GM18951 (cell line): ENCODE measurements around the gene THSD4.

Experiments used
- POLR2A ChIP-seq: IDR thresholded peaks from 4 replicates; pipeline ENCODE4 v1.6.1; 2011; ENCODE audit warnings: mild to moderate bottlenecking; ENCODE audit not compliant: insufficient read length, insufficient read depth; ENCODE audit errors: extremely low read depth
- in situ Hi-C: fragments of 300-500 bp; cut with MboI; formaldehyde crosslinking; loops from one replicate; pipeline ENCODE4 v1.12.0; 2022; ENCODE audit warnings: low sequenced_read_pairs, mixed read lengths, inconsistent platforms; ENCODE audit not compliant: unreplicated experiment

THSD4 gene

DNA sequence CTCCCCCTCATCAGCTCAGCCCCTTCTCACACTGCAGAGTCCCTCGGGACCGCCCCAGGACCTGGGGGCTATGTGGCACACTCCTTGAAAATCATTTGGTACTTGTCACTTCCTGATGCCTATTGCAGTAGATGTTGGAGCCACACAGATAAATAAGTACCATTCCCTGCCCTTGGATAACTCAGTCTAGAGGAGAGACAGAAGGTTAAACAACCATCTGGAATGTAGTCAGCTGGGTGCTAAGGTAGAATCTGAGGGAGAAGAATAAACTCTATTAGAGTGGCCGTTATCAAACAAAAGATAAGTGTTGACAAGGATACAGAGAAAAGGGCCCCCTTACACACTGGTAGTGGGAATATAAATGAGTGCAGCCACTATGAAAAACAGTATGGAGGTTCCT lies 582.8 kb downstream of the THSD4 start:
- no peak for TF ChIP-seq POLR2A
- in situ Hi-C loops, result no loop called here

GRCh38 chr15:71698742-71699141 lies 583.5 kb downstream of the THSD4 start:
- in situ Hi-C loops, result no loop called here
- no peak for TF ChIP-seq POLR2A

DNA sequence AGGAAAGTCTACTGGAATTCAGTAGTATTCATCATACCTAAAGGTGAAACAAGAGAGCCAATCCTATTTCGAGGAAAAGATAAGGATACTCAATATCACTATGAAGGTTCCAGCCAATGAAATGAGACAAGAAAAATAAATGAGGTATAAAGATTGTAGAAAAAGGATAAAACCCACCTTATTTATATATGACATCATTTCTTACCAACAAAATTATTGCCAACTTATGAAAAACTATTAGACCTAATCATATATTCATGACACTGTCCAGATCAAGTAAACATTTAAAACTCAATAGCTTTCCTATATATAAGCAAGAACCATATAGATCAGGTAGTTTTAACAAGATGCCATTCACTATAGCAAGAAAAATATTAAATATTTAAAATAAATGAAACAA lies 584.7 kb downstream of the THSD4 start:
- no peak for TF ChIP-seq POLR2A

GRCh38 chr15:71701808-71702207 lies 586.5 kb downstream of the THSD4 start:
- no peak for TF ChIP-seq POLR2A
- in situ Hi-C loops, result no loop called here

More for the DNA sequence above, 584.7 kb downstream of the THSD4 start:
- in situ Hi-C loops, result no loop called here

DNA sequence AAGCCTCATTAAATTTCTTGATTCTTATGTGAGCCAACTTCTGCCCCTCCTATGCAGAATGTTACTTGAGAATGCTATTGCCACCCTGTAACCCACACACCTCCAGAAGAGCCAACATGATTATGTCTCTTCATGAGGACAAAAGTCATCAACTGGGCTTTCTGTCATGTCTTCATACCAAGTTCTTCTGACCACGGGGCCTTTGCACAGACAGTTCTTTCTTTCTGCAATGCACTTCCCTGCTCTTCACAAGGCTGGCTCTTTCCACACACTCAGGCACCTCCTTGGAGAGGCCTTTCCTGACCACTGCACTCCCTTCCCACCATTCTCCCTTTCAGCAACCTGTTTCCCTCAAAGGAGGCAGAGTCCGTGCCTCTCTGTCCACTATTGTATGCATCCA lies 587.2 kb downstream of the THSD4 start:
- no peak for TF ChIP-seq POLR2A
- in situ Hi-C loops, result no loop called here

DNA sequence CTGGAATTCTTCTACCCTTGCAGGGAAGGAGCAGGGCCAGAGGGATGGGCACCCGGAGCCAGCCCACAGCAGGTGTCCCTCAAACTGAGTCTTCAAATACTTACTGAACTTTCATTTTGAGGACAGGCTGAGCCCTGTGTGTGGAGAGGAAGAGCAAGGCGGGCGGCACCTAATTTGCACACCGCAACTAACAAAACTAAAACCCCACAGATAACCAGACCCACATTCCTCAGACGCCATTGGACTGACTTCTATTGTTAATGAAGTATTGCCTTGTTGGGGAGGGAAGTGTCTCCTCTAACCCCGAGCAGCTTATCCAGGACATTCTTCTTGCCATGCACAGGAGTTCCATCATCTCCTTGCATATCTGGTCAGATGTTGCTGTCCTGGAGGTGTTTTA lies 589.9 kb downstream of the THSD4 start:
- TF ChIP-seq POLR2A, result no peak
- in situ Hi-C loops, result no loop called here

DNA sequence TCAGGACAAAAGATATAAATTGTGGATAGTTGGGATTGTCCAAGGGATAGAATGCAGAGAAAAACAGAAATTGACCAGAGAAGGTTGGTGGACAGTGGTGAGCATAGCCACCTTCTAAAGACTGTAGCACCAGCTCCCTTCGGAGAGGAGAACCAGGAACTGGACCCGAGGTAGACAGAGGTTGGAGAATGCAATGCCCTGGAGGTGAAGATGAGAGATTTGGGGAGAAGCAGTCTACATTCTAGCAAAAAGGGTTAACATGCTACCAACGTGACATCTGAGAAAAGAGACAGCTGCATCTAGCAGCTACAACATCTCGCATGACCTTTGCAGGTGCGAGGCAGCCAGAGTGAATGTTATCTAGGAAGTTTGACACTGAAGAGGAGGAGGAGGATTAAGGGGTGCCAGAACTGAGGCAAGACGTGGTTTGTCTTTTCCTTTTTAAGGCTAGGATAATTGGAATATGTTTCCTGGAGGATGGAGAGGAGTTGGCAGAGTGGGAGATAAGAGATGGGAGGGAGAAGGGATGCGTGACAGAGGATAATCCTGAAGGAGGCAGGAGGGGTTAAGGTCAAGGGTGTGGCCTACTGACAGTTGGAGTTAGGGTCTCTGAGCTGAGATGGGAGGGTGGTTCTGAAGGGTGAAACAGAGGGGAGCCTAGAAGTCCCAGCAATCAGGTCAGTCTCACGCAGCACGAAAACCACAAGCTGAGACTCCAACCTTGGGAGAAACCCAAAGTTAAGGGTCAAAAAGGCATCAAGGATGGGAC lies 591.4 kb downstream of the THSD4 start:
- no peak for TF ChIP-seq POLR2A
- in situ Hi-C loops, result no loop called here

- in situ Hi-C loops, result no loop called here
Measured at GRCh38 chr15:71707230-71708050, 592.2 kb downstream of the THSD4 start.

DNA sequence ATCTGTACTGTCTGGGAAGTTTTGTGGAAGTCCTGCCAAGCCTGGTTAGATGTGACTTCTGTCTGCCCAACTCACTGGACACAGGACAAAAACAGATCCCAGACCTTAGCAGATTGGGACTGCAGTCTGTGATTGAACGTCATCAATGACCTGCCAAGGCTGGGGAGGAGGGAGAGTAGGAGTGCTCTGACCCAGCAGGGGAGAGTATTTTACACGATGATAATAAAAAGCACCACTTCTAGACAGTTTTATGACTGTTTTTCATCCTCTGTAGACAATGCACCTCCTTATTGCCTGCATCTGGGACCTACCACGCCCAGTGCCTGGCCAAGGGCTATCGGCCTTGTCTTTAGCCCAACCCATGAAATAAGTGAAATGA lies 592.8 kb downstream of the THSD4 start:
- no peak for TF ChIP-seq POLR2A
- in situ Hi-C loops, result no loop called here

More at GRCh38 chr15:71707230-71708050, 592.2 kb downstream of the THSD4 start:
- TF ChIP-seq POLR2A, result no peak

- no peak for TF ChIP-seq POLR2A
- in situ Hi-C loops, result no loop called here
Measured at GRCh38 chr15:71708741-71709140, 593.5 kb downstream of the THSD4 start.

DNA sequence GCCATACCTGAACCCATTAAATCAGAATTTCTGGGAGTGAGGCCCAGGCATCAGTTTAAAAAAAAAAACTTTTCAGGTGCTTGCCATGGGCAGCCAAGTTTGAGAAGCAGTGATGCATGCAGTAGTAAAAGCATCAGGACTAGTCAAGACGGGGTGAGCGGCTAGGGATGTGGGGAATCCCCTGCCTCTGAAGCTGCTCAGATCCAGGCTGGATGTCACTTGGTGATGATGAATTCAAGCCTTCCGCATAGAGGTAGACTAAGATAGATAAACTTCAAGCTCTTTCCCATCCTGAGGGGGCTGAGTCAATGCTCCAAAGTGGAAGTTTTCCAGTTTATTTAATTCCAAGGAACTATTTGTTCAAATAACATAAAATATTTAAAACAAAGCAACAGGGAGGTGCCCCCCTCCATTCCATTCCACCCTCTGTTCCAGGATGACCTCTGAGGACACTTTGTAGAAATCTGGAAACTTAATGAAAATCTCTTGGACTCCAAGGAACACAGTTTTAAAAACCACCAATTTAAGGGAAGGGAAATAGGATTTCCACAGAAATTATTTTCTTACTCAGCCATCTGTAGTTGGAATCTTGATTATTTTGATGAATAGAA lies 594.6 kb downstream of the THSD4 start:
- no peak for TF ChIP-seq POLR2A
- in situ Hi-C loops, result no loop called here

GRCh38 chr15:71712182-71712581 lies 596.9 kb downstream of the THSD4 start:
- no peak for TF ChIP-seq POLR2A
- in situ Hi-C loops, result no loop called here

GRCh38 chr15:71713191-71713809 lies 598.0 kb downstream of the THSD4 start:
- in situ Hi-C loops, result no loop called here

More at GRCh38 chr15:71713191-71713809, 598.0 kb downstream of the THSD4 start:
- no peak for TF ChIP-seq POLR2A
